ENCODE results near the gene FUT9.

GRCh38 chr6:96186094-96186493 is 170.3 kb downstream of the FUT9 start:
- TF ChIP-seq POLR2A (IDR thresholded peaks at IDR 0.05; ENCODE audit: low read length) (no peak), GATA1 (IDR thresholded peaks at IDR 0.05; ENCODE audit: low read depth, low read length) (no peak)
